Spleen (tissue), 7 donors: ENCODE results near the gene NOTO.

Source experiments
- CTCF ChIP-seq, 11 experiments: fragments of 200-600 bp in 7 of 11; fragments of 450-650 bp in 4 of 11; sonication (generic) in 4 of 11; IDR thresholded peaks in 8 of 11; conservative IDR thresholded peaks in 3 of 11; 1 replicate in 7 of 11; 2 replicates in 4 of 11; pipeline versions ENCODE4 v1.4.0 to v1.8.0; 2016 to 2021; ENCODE audit warnings: antibody characterized with exemption in 11 of 11, inconsistent platforms in 4 of 11, mild to moderate bottlenecking in 1 of 11
- POLR2A ChIP-seq, 3 donors: fragments of 450-650 bp; IDR thresholded peaks; one replicate each; pipeline ENCODE4 v1.5.1; 2017; ENCODE audit warnings: antibody characterized with exemption in 3 of 3, mild to moderate bottlenecking in 1 of 3
- donor health status: DM: no; HTN: no; CAD: no; lungs with moderate emphysema.
- donor health status: DM: no; HTN: no; CAD: no.
- donor health status: DM: no; HTN: no; CAD: no.

GRCh38 chr2:73238149-73238548 is 35.8 kb downstream of the NOTO start:
- TF ChIP-seq CTCF (IDR thresholded peaks at IDR 0.05 in 8 of 11, conservative IDR thresholded peaks at IDR 0.05 in 3 of 11) (no peak), POLR2A (IDR thresholded peaks at IDR 0.05) (no peak)
